H7 (cell line): ENCODE results near the gene ITGB1BP1. TPM values are rescaled to one million over a fixed set of nuclear protein-coding genes. Genes with fewer than 3 reads are reported as not detected.

Experiments used
- DNase-seq: peaks from one replicate; pipeline ENCODE4 v3.0.0; 2012
- H3K27me3 ChIP-seq: 2 replicates; pipeline ENCODE4 v1.6.0; 2011; ENCODE audit warnings: mild to moderate bottlenecking, low read length; ENCODE audit not compliant: control insufficient read depth, insufficient read depth
- H3K36me3 ChIP-seq: replicated peaks from 2 replicates; pipeline ENCODE4 v1.5.1; 2011; ENCODE audit warnings: low read length; ENCODE audit not compliant: control insufficient read depth, insufficient read depth
- H3K4me3 ChIP-seq: 2 replicates; pipeline ENCODE4 v1.5.1; 2011; ENCODE audit warnings: low read depth, mild to moderate bottlenecking, control low read depth, low read length, moderate library complexity; ENCODE audit not compliant: insufficient read depth
- total RNA-seq: library from RNA; depleted of rRNA; stranded (reverse); fragments of >200 nt; shearing (Covaris generic); gene quantifications from 2 replicates; pipeline ENCODE4 v1.2.3, GENCODE V29; 2014; rRNA removed

ITGB1BP1 gene
- total RNA-seq, 1 experiment from 2014 or later: 13.8 TPM

- Histone ChIP-seq H3K4me3 (no peak overlapping the region), H3K36me3 (peaks cover 2% of the 10 kb centered on the region), H3K27me3 (no peaks in the 10 kb centered on the region)
- DNase-seq: no peak
Measured at GRCh38 chr2:9364373-9364772, 59.0 kb downstream of the ITGB1BP1 start.

- no peak for DNase-seq
- Histone ChIP-seq H3K4me3 (no peak overlapping the region), H3K36me3 (peaks cover 3% of the 10 kb centered on the region), H3K27me3 (no peaks in the 10 kb centered on the region)
Measured at GRCh38 chr2:9360701-9361100, 62.6 kb downstream of the ITGB1BP1 start.

- no peak for DNase-seq
- Histone ChIP-seq H3K27me3 (no peaks in the 10 kb centered on the region), H3K4me3 (no peak overlapping the region), H3K36me3 (peaks cover 3% of the 10 kb centered on the region)
Measured at GRCh38 chr2:9360110-9360509, 63.2 kb downstream of the ITGB1BP1 start.

GRCh38 chr2:9359463-9359862, 63.9 kb downstream of the ITGB1BP1 start:
- DNase-seq: no peak
- Histone ChIP-seq H3K4me3 (no peak overlapping the region), H3K27me3 (no peaks in the 10 kb centered on the region), H3K36me3 (peaks cover 3% of the 10 kb centered on the region)

GRCh38 chr2:9358846-9359245, 64.5 kb downstream of the ITGB1BP1 start:
- no peak for DNase-seq
- no peak overlapping the region for H3K4me3 ChIP-seq
- peaks cover 3% of the 10 kb centered on the region for H3K36me3 ChIP-seq
- no peaks in the 10 kb centered on the region for H3K27me3 ChIP-seq

GRCh38 chr2:9356261-9356660, 67.1 kb downstream of the ITGB1BP1 start:
- DNase-seq: no peak
- H3K27me3 ChIP-seq: no peaks in the 10 kb centered on the region
- H3K36me3 ChIP-seq: peaks cover 5% of the 10 kb centered on the region
- H3K4me3 ChIP-seq: no peak overlapping the region

- Histone ChIP-seq H3K27me3 (no peaks in the 10 kb centered on the region), H3K4me3 (no peak overlapping the region), H3K36me3 (peaks cover 6% of the 10 kb centered on the region)
- no peak for DNase-seq
Measured at GRCh38 chr2:9355716-9356115, 67.6 kb downstream of the ITGB1BP1 start.

GRCh38 chr2:9355270-9355669, 68.1 kb downstream of the ITGB1BP1 start:
- H3K4me3 ChIP-seq: no peak overlapping the region
- H3K27me3 ChIP-seq: no peaks in the 10 kb centered on the region
- no peak for DNase-seq
- peaks cover 7% of the 10 kb centered on the region for H3K36me3 ChIP-seq

GRCh38 chr2:9354318-9354717, 69.0 kb downstream of the ITGB1BP1 start:
- Histone ChIP-seq H3K36me3 (peaks cover 6% of the 10 kb centered on the region), H3K27me3 (no peaks in the 10 kb centered on the region), H3K4me3 (no peak overlapping the region)
- DNase-seq: no peak

Other genes starting within 250 kb of the ITGB1BP1 start
- gene ASAP2, start 216.7 kb downstream of the ITGB1BP1 start, total RNA-seq: 5.2 TPM in 2 replicates
- gene CPSF3, start 126 bp upstream of the ITGB1BP1 start, total RNA-seq: 102 and 113 TPM in 2 replicates
- gene IAH1, start 51.0 kb upstream of the ITGB1BP1 start, total RNA-seq: 23.2 and 25.3 TPM in 2 replicates
- 21.2 and 21.9 TPM in 2 replicates for gene ADAM17, start 132.3 kb upstream of the ITGB1BP1 start, total RNA-seq
- 378 and 389 TPM in 2 replicates for gene YWHAQ, start 207.5 kb upstream of the ITGB1BP1 start, total RNA-seq